GM19324 (cell line): ENCODE results near the gene C1orf74.

Experiments used
- ATAC-seq: cut with Tn5 transposase; IDR thresholded peaks from one replicate; pipeline ENCODE4 v1.9.1; 2021; ENCODE audit warnings: mild to moderate bottlenecking, moderate library complexity; ENCODE audit not compliant: unreplicated experiment, low FRiP score

C1orf74 gene

GRCh38 chr1:209774592-209774991 is 9.8 kb downstream of the C1orf74 start:
- ATAC-seq = no peak

- no peak for ATAC-seq
Observed at GRCh38 chr1:209772126-209772525, 12.2 kb downstream of the C1orf74 start.

GRCh38 chr1:209770636-209771415 is 13.5 kb downstream of the C1orf74 start:
- ATAC-seq = no peak

GRCh38 chr1:209769971-209770370 is 14.4 kb downstream of the C1orf74 start:
- ATAC-seq = no peak

GRCh38 chr1:209769171-209769904 is 15.0 kb downstream of the C1orf74 start:
- ATAC-seq = peak; percentile 76

- peak; percentile 62 for ATAC-seq
Observed at GRCh38 chr1:209768354-209768774, 16.0 kb downstream of the C1orf74 start.

- no peak for ATAC-seq
Observed at GRCh38 chr1:209767706-209768105, 16.7 kb downstream of the C1orf74 start.

GRCh38 chr1:209767096-209767495 is 17.3 kb downstream of the C1orf74 start:
- no peak for ATAC-seq

GRCh38 chr1:209766051-209766450 is 18.3 kb downstream of the C1orf74 start:
- ATAC-seq = no peak

GRCh38 chr1:209761011-209761635 is 23.2 kb downstream of the C1orf74 start:
- no peak for ATAC-seq

- no peak for ATAC-seq
Observed at GRCh38 chr1:209759829-209760359, 24.5 kb downstream of the C1orf74 start.

- ATAC-seq = no peak
Observed at GRCh38 chr1:209758400-209758799, 26.0 kb downstream of the C1orf74 start.

GRCh38 chr1:209756615-209757445 is 27.5 kb downstream of the C1orf74 start:
- ATAC-seq = peak; percentile 40

GRCh38 chr1:209755926-209756614 is 28.3 kb downstream of the C1orf74 start, which contains the start of gene TRAF3IP3:
Gene TRAF3IP3 (plus strand): TSS chr1:209756053. CDS start chr1:209760040, 3,987 bp downstream.
- ATAC-seq = peak; percentile 76

- ATAC-seq = no peak
Observed at GRCh38 chr1:209755256-209755655, 29.1 kb downstream of the C1orf74 start.

GRCh38 chr1:209752890-209753289 is 31.5 kb downstream of the C1orf74 start:
- no peak for ATAC-seq

GRCh38 chr1:209751627-209752231 is 32.6 kb downstream of the C1orf74 start:
- ATAC-seq = peak; percentile 51

- no peak for ATAC-seq
Observed at GRCh38 chr1:209749670-209750323, 34.6 kb downstream of the C1orf74 start.

- no peak for ATAC-seq
Observed at GRCh38 chr1:209749205-209749604, 35.2 kb downstream of the C1orf74 start.
